K562 (cell line): Measurements from ENCODE around the gene ITPR3. TPM values are rescaled to one million over a fixed set of nuclear protein-coding genes. Genes with fewer than 3 reads are reported as not detected.

ENCODE experiments used
- BHLHE40 ChIP-seq: IDR thresholded peaks from 2 replicates; pipeline ENCODE4 v1.6.1; 2011; ENCODE audit warnings: low read length, improper control_type of control experiment
- DMBX1 ChIP-seq: fragments of 250-450 bp; sonication (Bioruptor Pico); IDR thresholded peaks from 2 replicates; pipeline ENCODE4 v1.8.0; 2022; ENCODE audit warnings: inconsistent platforms, mild to moderate bottlenecking, moderate library complexity, borderline replicate concordance
- E2F4 ChIP-seq: sonication (generic); formaldehyde crosslinking; IDR thresholded peaks from 2 replicates; pipeline ENCODE4 v1.8.0; 2022; ENCODE audit warnings: mild to moderate bottlenecking, low read depth, missing genetic modification reagents
- ELK3 ChIP-seq: fragments of 450-650 bp; formaldehyde crosslinking; IDR thresholded peaks from 2 replicates; pipeline ENCODE4 v1.4.0; 2020; ENCODE audit warnings: mild to moderate bottlenecking
- ETV1 ChIP-seq: fragments of 450-650 bp; conservative IDR thresholded peaks from 2 replicates; pipeline ENCODE4 v1.6.1; 2016; ENCODE audit warnings: missing genetic modification characterization, control low read depth, low read depth, missing compliant biosample characterization
- GABPA ChIP-seq: fragments of 200-800 bp; sonication (Bioruptor generic); conservative IDR thresholded peaks from 2 replicates; pipeline ENCODE4 v1.6.1; 2016; ENCODE audit warnings: low read depth, missing genetic modification characterization, missing compliant biosample characterization
- ILF3 ChIP-seq: fragments of 450-650 bp; IDR thresholded peaks from 2 replicates; pipeline ENCODE4 v1.6.1; 2018; ENCODE audit warnings: antibody characterized with exemption, mild to moderate bottlenecking, moderate library complexity, borderline replicate concordance
- MAZ ChIP-seq, 2 experiments: fragments of 450-650 bp in 1 of 2; sonication (generic) in 1 of 2; formaldehyde crosslinking; IDR thresholded peaks in 1 of 2; conservative IDR thresholded peaks in 1 of 2; 2 replicates each; pipeline versions ENCODE4 v1.4.0 to v1.5.0; 2020; ENCODE audit warnings: mild to moderate bottlenecking in 1 of 2, missing genetic modification reagents in 1 of 2
- MECOM ChIP-seq: fragments of 250-450 bp; sonication (Bioruptor Pico); IDR thresholded peaks from 2 replicates; pipeline ENCODE4 v1.8.0; 2022; ENCODE audit warnings: inconsistent platforms
- MLLT1 ChIP-seq, 2 experiments: fragments of 450-650 bp; IDR thresholded peaks; 2 replicates each; pipeline ENCODE4 v1.6.1; 2016
- MTA1 ChIP-seq: fragments of 450-650 bp; IDR thresholded peaks from 2 replicates; pipeline ENCODE4 v1.6.1; 2017; ENCODE audit warnings: borderline replicate concordance
- NONO ChIP-seq, 2 experiments: fragments of 200-400 bp in 1 of 2; fragments of 450-650 bp in 1 of 2; formaldehyde crosslinking in 1 of 2; IDR thresholded peaks; 2 replicates each; pipeline ENCODE4 v1.6.1; 2017; ENCODE audit warnings: low read depth in 2 of 2, mild to moderate bottlenecking in 2 of 2, moderate library complexity in 2 of 2, low read length in 1 of 2
- NR2C2 ChIP-seq, 2 experiments: fragments of 200-800 bp in 1 of 2; sonication (Bioruptor generic) in 1 of 2; sonication (generic) in 1 of 2; formaldehyde crosslinking in 1 of 2; IDR thresholded peaks; 2 replicates each; pipeline versions ENCODE4 v1.6.1 to v1.8.0; 2016 to 2022; ENCODE audit warnings: mild to moderate bottlenecking in 1 of 2, missing compliant biosample characterization in 1 of 2, missing genetic modification characterization in 1 of 2, missing genetic modification reagents in 1 of 2
- NRF1 ChIP-seq, 2 experiments: fragments of 450-650 bp; IDR thresholded peaks in 1 of 2; conservative IDR thresholded peaks in 1 of 2; 2 replicates each; pipeline ENCODE4 v1.6.1; 2014; ENCODE audit warnings: mild to moderate bottlenecking in 2 of 2
- POLR2B ChIP-seq: fragments of 450-650 bp; IDR thresholded peaks from 2 replicates; pipeline ENCODE4 v1.6.1; 2018; ENCODE audit warnings: low read depth; ENCODE audit not compliant: partially characterized antibody
- TAL1 ChIP-seq: fragments of 450-650 bp; IDR thresholded peaks from 2 replicates; pipeline ENCODE4 v1.6.1; 2016; ENCODE audit warnings: mild to moderate bottlenecking
- ZBTB5 ChIP-seq: fragments of 450-650 bp; IDR thresholded peaks from 2 replicates; pipeline ENCODE4 v1.6.1; 2017; ENCODE audit warnings: antibody characterized with exemption
- ZNF76 ChIP-seq: fragments of 250-450 bp; sonication (Bioruptor Pico); IDR thresholded peaks from 2 replicates; pipeline ENCODE4 v1.4.0; 2020; ENCODE audit warnings: mild to moderate bottlenecking, moderate library complexity, borderline replicate concordance
- polyA plus RNA-seq, 8 experiments: library from polyadenylated mRNA; depleted of rRNA in 4 of 8; stranded (reverse) in 5 of 8; unstranded in 3 of 8; fragments of >200 nt; fragmentation: Nextera tagmentation in 2 of 8; fragmentation: Illumina TruSeq in 1 of 8; extraction: Ambion mirVana in 2 of 8; extraction: Trizol in 1 of 8; gene quantifications; 2 replicates each; pipeline versions ENCODE4 v1.2.1 to v1.2.3, GENCODE V29; 2011 to 2014; ENCODE audit warnings: inconsistent platforms in 1 of 8, missing spikeins in 1 of 8
- total RNA-seq, 7 experiments: library from RNA; depleted of rRNA in 6 of 7; stranded (reverse); fragments of >200 nt in 6 of 7; fragmentation: Illumina TruSeq in 2 of 7; extraction: Trizol in 2 of 7; gene quantifications; 2 replicates each; pipeline versions ENCODE4 v1.2.1 to v1.2.3, GENCODE V29; 2011 to 2021; ENCODE audit warnings: low replicate concordance in 1 of 7

ITPR3 gene
- total and polyA plus RNA-seq, 9 of the 15 experiments (the other 6 are each of a cell fraction or from before 2014, with no cell fraction given), result 0.39 to 35.7 (median 13.2) TPM

- TF ChIP-seq E2F4 (CRISPR knock-in tag) (no peak), GABPA (no peak), NR2C2 (CRISPR knock-in tag; IDR thresholded peaks at IDR 0.05) (no peak), NR2C2 (tag; IDR thresholded peaks at IDR 0.05) (no peak), MTA1 (no peak), DMBX1 (CRISPR knock-in tag) (no peak), ZBTB5 (no peak), NONO (IDR thresholded peaks at IDR 0.05; ENCODE audit: low read depth in 2 of 2, low read length in 1 of 2) (no peak), MAZ (CRISPR knock-in tag; conservative IDR thresholded peaks at IDR 0.05 in 1 of 2, IDR thresholded peaks at IDR 0.05 in 1 of 2) (no peak), MLLT1 (IDR thresholded peaks at IDR 0.05) (no peak), ZNF76 (no peak), ELK3 (CRISPR knock-in tag) (no peak), BHLHE40 (no peak), MECOM (CRISPR knock-in tag) (no peak), NRF1 (conservative IDR thresholded peaks at IDR 0.05 in 1 of 2, IDR thresholded peaks at IDR 0.05 in 1 of 2) (peak; percentile 32 to 51; a peak in 2 of 4 replicates), ILF3 (no peak), ETV1 (0 out of 2 replicates have a peak, but pooled peaks have one; percentile 38), TAL1 (peak; percentile 38; the same call in 1 of the 2 replicates), POLR2B (no peak)
Observed at GRCh38 chr6:33616913-33617312, 4.2 kb upstream of the ITPR3 start (continued).
